ENCODE measurements around the gene TMEM184A.

DNA sequence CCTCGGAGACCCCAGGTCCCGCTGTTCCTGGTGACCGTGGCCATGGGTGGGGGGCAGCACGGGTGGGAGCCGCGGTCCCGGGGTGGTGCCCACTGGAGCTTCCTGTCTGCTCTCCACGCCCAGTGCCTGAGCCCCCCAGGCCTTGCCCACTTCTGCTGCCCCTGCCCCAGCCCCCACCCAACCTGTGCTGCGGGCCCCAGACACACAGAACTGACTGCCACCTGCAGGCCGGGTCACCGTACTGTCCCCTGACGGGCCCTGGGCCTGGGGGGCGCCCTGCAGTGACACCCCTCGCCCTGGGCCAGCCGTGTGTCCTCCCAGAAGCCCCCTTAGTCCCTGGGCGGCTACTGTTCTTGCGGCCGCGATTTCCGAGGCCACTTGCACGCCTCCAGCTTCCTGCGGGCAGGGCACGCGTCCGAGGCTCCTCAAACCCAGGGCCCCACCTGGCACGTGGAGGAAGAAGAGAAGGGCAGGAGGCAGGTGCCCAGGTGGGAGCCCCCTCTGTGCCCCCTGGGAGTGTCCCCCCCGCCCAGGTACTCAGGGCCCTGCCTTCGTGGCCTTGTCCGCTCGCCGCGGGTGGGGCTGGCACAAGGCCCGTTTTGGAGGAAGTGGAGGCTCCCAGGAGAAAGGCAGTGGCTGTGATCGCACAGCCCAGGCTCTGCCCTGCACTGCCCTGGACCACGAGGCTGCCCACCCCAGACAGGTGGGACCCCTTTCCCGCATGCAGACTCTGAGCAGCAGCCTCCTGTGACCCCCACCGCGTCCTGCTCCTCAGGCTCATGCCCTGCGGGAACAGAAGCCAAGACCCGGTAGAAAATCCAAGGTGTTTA lies 10.4 kb downstream of the TMEM184A start:
- TF ChIP-seq, protein P1, sequence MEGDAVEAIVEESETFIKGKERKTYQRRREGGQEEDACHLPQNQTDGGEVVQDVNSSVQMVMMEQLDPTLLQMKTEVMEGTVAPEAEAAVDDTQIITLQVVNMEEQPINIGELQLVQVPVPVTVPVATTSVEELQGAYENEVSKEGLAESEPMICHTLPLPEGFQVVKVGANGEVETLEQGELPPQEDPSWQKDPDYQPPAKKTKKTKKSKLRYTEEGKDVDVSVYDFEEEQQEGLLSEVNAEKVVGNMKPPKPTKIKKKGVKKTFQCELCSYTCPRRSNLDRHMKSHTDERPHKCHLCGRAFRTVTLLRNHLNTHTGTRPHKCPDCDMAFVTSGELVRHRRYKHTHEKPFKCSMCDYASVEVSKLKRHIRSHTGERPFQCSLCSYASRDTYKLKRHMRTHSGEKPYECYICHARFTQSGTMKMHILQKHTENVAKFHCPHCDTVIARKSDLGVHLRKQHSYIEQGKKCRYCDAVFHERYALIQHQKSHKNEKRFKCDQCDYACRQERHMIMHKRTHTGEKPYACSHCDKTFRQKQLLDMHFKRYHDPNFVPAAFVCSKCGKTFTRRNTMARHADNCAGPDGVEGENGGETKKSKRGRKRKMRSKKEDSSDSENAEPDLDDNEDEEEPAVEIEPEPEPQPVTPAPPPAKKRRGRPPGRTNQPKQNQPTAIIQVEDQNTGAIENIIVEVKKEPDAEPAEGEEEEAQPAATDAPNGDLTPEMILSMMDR (IDR thresholded peaks at IDR 0.05; ENCODE audit: low read depth, low read length): no peak
- TF ChIP-seq EZH2phosphoT487 (IDR thresholded peaks at IDR 0.05; ENCODE audit: low read depth): no peak
